Measurements from ENCODE around the gene CDX1. TPM values are rescaled to one million over a fixed set of nuclear protein-coding genes. Genes with fewer than 3 reads are reported as not detected.

CDX1 gene
- total RNA-seq, 4 donors from 2014 or later: not detected

GRCh38 chr5:150164211-150164980 lies 2.2 kb upstream of the CDX1 start:
- H3K4me3 ChIP-seq: no peak overlapping the region
- ATAC-seq: peak; percentile 59
- 54 to 78% methylated on average over 3 to 5 of the region's 6 CpGs for WGBS, 2 donors (ENCODE audit: low coverage in 1 of 2)
- H3K27ac ChIP-seq: peak overlapping the region in 3 of 4 donors; percentile 57 to 90 (median 76)
- H3K27me3 ChIP-seq: peaks cover 30% of the 10 kb centered on the region
- no peaks in the 10 kb centered on the region for H3K9me3 ChIP-seq
- TF ChIP-seq CTCF (IDR thresholded peaks at IDR 0.05): no peak
- TF ChIP-seq POLR2AphosphoS5 (IDR thresholded peaks at IDR 0.05): peak; percentile 16
- H3K4me1 ChIP-seq: peaks cover 0 to 45% (median 21%) of the 10 kb centered on the region in 3 donors
- no peaks in the 10 kb centered on the region for H3K36me3 ChIP-seq

GRCh38 chr5:150166037-150166649 lies 435 bp upstream of the CDX1 start:
- Histone ChIP-seq H3K4me1 (peaks cover 0 to 39% (median 17%) of the 10 kb centered on the region in 3 donors), H3K9me3 (no peaks in the 10 kb centered on the region), H3K4me3 (no peak overlapping the region), H3K27me3 (peaks cover 43% of the 10 kb centered on the region), H3K27ac (no peak overlapping the region), H3K36me3 (no peaks in the 10 kb centered on the region)
- TF ChIP-seq EP300 (IDR thresholded peaks at IDR 0.05): no peak
- no peak for TF ChIP-seq POLR2A (IDR thresholded peaks at IDR 0.05)
- TF ChIP-seq CTCF (IDR thresholded peaks at IDR 0.05): no peak
- no peak for TF ChIP-seq POLR2AphosphoS5 (IDR thresholded peaks at IDR 0.05)
- no peak for ATAC-seq
- 85% methylated on average over 2 of the region's 27 CpGs; no CpG with 5 or more reads in 1 of the 2 donors for WGBS, 2 donors (ENCODE audit: low coverage in 1 of 2)

- Histone ChIP-seq H3K27me3 (peaks cover 43% of the 10 kb centered on the region), H3K4me1 (peaks cover 0 to 26% (median 14%) of the 10 kb centered on the region in 3 donors), H3K36me3 (no peaks in the 10 kb centered on the region), H3K4me3 (no peak overlapping the region), H3K27ac (no peak overlapping the region), H3K9me3 (no peaks in the 10 kb centered on the region)
- ATAC-seq: no peak
- 91% methylated on average over 15 of the region's 15 CpGs; no CpG with 5 or more reads in 1 of the 2 donors for WGBS, 2 donors (ENCODE audit: low coverage in 1 of 2)
- TF ChIP-seq EP300 (IDR thresholded peaks at IDR 0.05) (no peak), POLR2A (IDR thresholded peaks at IDR 0.05) (no peak), CTCF (IDR thresholded peaks at IDR 0.05) (no peak), POLR2AphosphoS5 (IDR thresholded peaks at IDR 0.05) (no peak)
Measured at GRCh38 chr5:150167512-150167850, 903 bp downstream of the CDX1 start.

DNA sequence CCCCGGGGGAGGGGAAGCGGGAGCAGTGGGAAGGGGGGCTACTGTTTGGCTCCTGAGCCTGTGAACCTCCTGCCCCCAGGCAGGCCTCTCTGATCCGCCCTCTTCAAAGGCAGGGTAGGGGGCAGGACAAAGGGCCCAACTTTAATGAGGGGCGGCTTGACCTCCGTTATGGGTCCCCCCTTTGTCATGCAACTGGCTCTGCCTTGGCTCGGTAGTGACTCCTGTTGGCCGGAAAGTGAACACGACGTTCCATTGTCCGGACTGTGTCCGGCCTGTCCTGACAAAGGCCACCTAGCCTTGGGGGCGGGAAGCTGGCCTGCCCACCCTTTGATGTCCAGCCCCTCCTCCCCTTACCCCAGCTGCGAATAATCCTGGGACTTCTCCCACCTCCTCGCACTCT lies 1.3 kb downstream of the CDX1 start:
- no peaks in the 10 kb centered on the region for H3K9me3 ChIP-seq
- WGBS, 2 donors (ENCODE audit: low coverage in 1 of 2): 100% methylated on average over 2 of the region's 14 CpGs; no CpG with 5 or more reads in 1 of the 2 donors
- TF ChIP-seq POLR2AphosphoS5 (IDR thresholded peaks at IDR 0.05) (no peak), EP300 (IDR thresholded peaks at IDR 0.05) (no peak), CTCF (IDR thresholded peaks at IDR 0.05) (no peak), POLR2A (IDR thresholded peaks at IDR 0.05) (no peak)
- ATAC-seq: no peak
- peaks cover 43% of the 10 kb centered on the region for H3K27me3 ChIP-seq
- H3K27ac ChIP-seq: no peak overlapping the region
- H3K4me3 ChIP-seq: no peak overlapping the region
- H3K36me3 ChIP-seq: no peaks in the 10 kb centered on the region
- peaks cover 0 to 26% (median 14%) of the 10 kb centered on the region in 3 donors for H3K4me1 ChIP-seq

DNA sequence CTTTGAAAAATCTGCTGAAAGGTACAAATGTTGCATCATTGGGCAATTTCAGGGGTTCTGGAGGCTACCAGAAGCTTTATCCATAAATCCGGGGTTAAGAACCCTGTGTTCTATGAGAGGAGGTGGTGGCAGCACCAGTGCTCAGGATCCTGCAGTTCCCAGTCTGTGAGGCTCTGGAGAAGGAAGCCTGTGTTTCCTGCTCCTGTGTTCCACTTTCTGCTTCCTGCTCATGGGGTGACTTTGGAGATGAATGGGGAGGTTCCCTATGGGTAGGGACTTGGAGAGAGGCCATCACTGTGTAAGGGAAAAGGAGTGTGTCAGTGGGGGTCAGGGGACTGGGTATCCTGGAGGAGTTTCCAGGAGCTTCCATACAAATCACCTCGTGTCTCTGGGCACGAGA lies 2.3 kb downstream of the CDX1 start:
- 29 to 83% methylated on average over 1 to 3 of the region's 3 CpGs for WGBS, 2 donors (ENCODE audit: low coverage in 1 of 2)
- no peak for ATAC-seq
- H3K27me3 ChIP-seq: peaks cover 43% of the 10 kb centered on the region
- no peak overlapping the region for H3K27ac ChIP-seq
- H3K4me3 ChIP-seq: no peak overlapping the region
- no peaks in the 10 kb centered on the region for H3K36me3 ChIP-seq
- TF ChIP-seq CTCF (IDR thresholded peaks at IDR 0.05) (no peak), POLR2AphosphoS5 (IDR thresholded peaks at IDR 0.05) (no peak), POLR2A (IDR thresholded peaks at IDR 0.05) (no peak), EP300 (IDR thresholded peaks at IDR 0.05) (no peak)
- H3K4me1 ChIP-seq: peaks cover 0 to 17% (median 6%) of the 10 kb centered on the region in 3 donors
- H3K9me3 ChIP-seq: no peaks in the 10 kb centered on the region
